ENCODE results near the gene PPP1CC. TPM values are rescaled to one million over a fixed set of nuclear protein-coding genes. Genes with fewer than 3 reads are reported as not detected.

The PPP1CC gene
- total RNA-seq, result 100 to 1,000 TPM; 110 to 224 (median 134) TPM

GRCh38 chr12:110742718-110743570 lies at the start of gene PPP1CC:
PPP1CC (minus strand) TSS chr12:110742891; CDS start chr12:110742707, 184 bp downstream.
- Histone ChIP-seq H3K4me3 (peak within 1 kb of the TSS; percentile 68 to 86), H3K4me1 (peaks cover 0 to 4% of the 10 kb centered on the region in 2 donors), H3K9me3 (no peaks in the 10 kb centered on the region), H3K36me3 (no peaks in the 10 kb centered on the region), H3K27me3 (no peaks in the 10 kb centered on the region), H3K27ac (peak within 1 kb of the TSS; percentile 89 to 93)
- TF ChIP-seq CTCF (IDR thresholded peaks at IDR 0.05), result no peak
- peak; percentile 54 to 79 for TF ChIP-seq POLR2A (IDR thresholded peaks at IDR 0.05)
- intact Hi-C loops (cut with DNase I; ENCODE audit: low total_unique reads), result no loop called here
- peak; percentile 92 to 93 for DNase-seq

GRCh38 chr12:110791589-110791988 lies 48.9 kb upstream of the PPP1CC start:
- Histone ChIP-seq H3K36me3 (no peaks in the 10 kb centered on the region), H3K4me3 (no peak overlapping the region), H3K27me3 (no peaks in the 10 kb centered on the region), H3K9me3 (no peaks in the 10 kb centered on the region), H3K4me1 (no peaks in the 10 kb centered on the region), H3K27ac (no peak overlapping the region)
- DNase-seq, result no peak
- intact Hi-C loops (cut with DNase I; ENCODE audit: low total_unique reads), result no loop called here
- TF ChIP-seq POLR2A (IDR thresholded peaks at IDR 0.05) (no peak), CTCF (IDR thresholded peaks at IDR 0.05) (no peak)

GRCh38 chr12:110790301-110790700 lies 47.6 kb upstream of the PPP1CC start:
- no peaks in the 10 kb centered on the region for H3K27me3 ChIP-seq
- H3K4me3 ChIP-seq, result no peak overlapping the region
- no peaks in the 10 kb centered on the region for H3K36me3 ChIP-seq
- intact Hi-C loops (cut with DNase I; ENCODE audit: low total_unique reads), result no loop called here
- no peaks in the 10 kb centered on the region for H3K9me3 ChIP-seq
- H3K27ac ChIP-seq, result peak overlapping the region in 1 of 2 donors; percentile 53
- no peaks in the 10 kb centered on the region for H3K4me1 ChIP-seq
- DNase-seq, result no peak
- no peak for TF ChIP-seq CTCF (IDR thresholded peaks at IDR 0.05)
- no peak for TF ChIP-seq POLR2A (IDR thresholded peaks at IDR 0.05)

- no peaks in the 10 kb centered on the region for H3K9me3 ChIP-seq
- no peaks in the 10 kb centered on the region for H3K36me3 ChIP-seq
- H3K27me3 ChIP-seq, result no peaks in the 10 kb centered on the region
- H3K4me1 ChIP-seq, result no peaks in the 10 kb centered on the region
- TF ChIP-seq CTCF (IDR thresholded peaks at IDR 0.05) (no peak), POLR2A (IDR thresholded peaks at IDR 0.05) (no peak)
- intact Hi-C loops (cut with DNase I; ENCODE audit: low total_unique reads), result no loop called here
- no peak overlapping the region for H3K27ac ChIP-seq
- H3K4me3 ChIP-seq, result no peak overlapping the region
- no peak for DNase-seq
Measured at GRCh38 chr12:110786012-110786411, 43.3 kb upstream of the PPP1CC start.

GRCh38 chr12:110785240-110785639 lies 42.5 kb upstream of the PPP1CC start:
- TF ChIP-seq POLR2A (IDR thresholded peaks at IDR 0.05) (no peak), CTCF (IDR thresholded peaks at IDR 0.05) (no peak)
- Histone ChIP-seq H3K9me3 (no peaks in the 10 kb centered on the region), H3K36me3 (no peaks in the 10 kb centered on the region), H3K27me3 (no peaks in the 10 kb centered on the region), H3K27ac (no peak overlapping the region), H3K4me1 (no peaks in the 10 kb centered on the region), H3K4me3 (no peak overlapping the region)
- no peak for DNase-seq
- intact Hi-C loops (cut with DNase I; ENCODE audit: low total_unique reads), result no loop called here

All from uterus (tissue), 4 donors.